H7 (cell line): ENCODE measurements around the gene NR2E1. TPM values are rescaled to one million over a fixed set of nuclear protein-coding genes. Genes with fewer than 3 reads are reported as not detected.

ENCODE experiments used
- total RNA-seq: library from RNA; depleted of rRNA; stranded (reverse); fragments of >200 nt; shearing (Covaris generic); gene quantifications from 2 replicates; pipeline ENCODE4 v1.2.3, GENCODE V29; 2014; rRNA removed

Gene NR2E1
- total RNA-seq, 1 experiment from 2014 or later = not detected

Other genes starting within 250 kb of the NR2E1 start
- gene SEC63, start 207.8 kb upstream of the NR2E1 start, total RNA-seq = 8.1 and 11.9 TPM in 2 replicates
- gene OSTM1, start 91.3 kb upstream of the NR2E1 start, total RNA-seq = 20.9 and 24.5 TPM in 2 replicates
- 81.7 and 88.9 TPM in 2 replicates for gene SNX3, start 95.0 kb downstream of the NR2E1 start, total RNA-seq
- gene AFG1L, start 129.0 kb downstream of the NR2E1 start, total RNA-seq = 5.9 and 9.8 TPM in 2 replicates